CMK (cell line): Measurements from ENCODE around the gene PFKL.

Experiments used
- DNase-seq: peaks from one replicate; pipeline ENCODE4 v3.0.0-alpha.2; 2010; ENCODE audit warnings: low read depth

PFKL gene

GRCh38 chr21:44313451-44313850 is 13.6 kb downstream of the PFKL start:
- no peak for DNase-seq

- DNase-seq: no peak
These were observed 14.3 kb downstream of the PFKL start for GRCh38 chr21:44314128-44314527.

DNA sequence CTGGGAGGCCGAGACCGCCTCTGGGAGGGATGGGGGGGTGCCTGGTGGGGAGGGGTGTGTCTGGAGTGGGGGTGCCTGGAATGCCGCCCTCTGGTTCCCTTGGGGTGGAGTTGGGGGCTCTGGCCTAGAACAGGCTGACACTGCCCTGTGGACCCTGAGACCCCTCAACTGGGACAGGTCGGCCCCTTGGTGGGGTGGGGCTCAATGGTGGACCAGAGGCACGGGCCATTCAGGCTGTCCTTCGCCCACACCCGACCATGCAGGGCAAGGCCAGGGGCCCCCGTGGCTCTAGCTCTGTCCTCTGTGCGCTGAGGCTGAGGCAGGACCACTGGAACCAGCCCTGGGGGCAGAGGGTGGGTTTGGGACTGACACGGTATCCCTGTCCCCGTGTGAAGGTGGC is 14.7 kb downstream of the PFKL start:
- no peak for DNase-seq

GRCh38 chr21:44315691-44316203 is 15.9 kb downstream of the PFKL start:
- DNase-seq: no peak

DNA sequence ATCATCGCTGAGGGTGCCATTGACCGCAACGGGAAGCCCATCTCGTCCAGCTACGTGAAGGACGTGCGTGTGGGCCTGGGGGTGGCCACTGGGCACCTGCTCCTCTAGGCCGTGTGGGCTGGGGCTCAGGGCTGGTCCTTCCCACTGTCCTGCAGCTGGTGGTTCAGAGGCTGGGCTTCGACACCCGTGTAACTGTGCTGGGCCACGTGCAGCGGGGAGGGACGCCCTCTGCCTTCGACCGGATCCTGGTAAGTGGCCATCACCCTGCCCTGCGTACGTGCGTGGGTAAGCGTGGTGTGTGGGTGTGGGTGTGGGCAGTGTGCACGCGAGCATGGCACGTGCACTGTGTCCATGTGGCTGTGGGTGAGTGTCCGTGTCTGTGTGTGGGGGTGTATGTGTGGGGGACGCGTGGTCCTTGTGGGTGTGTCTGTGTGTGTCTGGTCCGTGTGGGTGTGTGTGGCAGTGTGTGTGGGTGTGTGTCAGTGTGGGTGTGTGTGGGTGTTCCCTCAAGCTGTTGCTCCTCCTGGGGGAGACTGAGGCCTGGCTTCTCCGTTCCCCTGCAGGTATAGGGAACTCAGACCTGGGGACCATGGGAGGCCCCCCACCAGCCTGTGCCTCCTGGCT is 16.5 kb downstream of the PFKL start:
- DNase-seq: no peak

DNA sequence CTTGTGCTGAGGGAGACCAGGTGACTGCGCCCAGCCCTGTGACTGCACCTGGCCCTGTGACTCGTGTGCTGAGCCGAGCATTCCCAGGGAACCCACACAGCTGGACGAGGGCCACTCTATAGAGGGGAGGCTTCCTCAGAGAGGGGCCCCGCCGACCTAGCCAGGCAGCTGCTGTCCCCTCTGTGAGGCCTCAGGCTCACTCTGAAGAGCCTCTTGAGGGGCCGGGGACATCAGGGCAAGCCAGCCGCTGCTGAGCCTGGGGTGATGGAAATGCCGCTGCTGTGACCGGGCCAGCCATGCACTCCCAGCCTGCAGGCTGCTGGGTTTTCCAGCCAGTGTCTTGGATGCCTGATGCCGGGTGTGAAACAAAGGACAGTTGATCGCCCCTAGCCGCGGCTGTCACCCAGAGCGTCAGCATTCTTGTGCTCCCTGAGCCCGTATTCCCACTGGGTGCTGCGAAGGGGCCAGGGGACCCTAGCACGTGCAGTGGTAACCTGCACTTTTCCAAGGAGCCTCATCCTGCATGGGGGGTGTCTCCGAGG is 17.5 kb downstream of the PFKL start:
- DNase-seq: no peak

- no peak for DNase-seq
These were observed 18.0 kb downstream of the PFKL start for GRCh38 chr21:44317871-44318270.

- no peak for DNase-seq
These were observed 18.8 kb downstream of the PFKL start for GRCh38 chr21:44318489-44319285.

DNA sequence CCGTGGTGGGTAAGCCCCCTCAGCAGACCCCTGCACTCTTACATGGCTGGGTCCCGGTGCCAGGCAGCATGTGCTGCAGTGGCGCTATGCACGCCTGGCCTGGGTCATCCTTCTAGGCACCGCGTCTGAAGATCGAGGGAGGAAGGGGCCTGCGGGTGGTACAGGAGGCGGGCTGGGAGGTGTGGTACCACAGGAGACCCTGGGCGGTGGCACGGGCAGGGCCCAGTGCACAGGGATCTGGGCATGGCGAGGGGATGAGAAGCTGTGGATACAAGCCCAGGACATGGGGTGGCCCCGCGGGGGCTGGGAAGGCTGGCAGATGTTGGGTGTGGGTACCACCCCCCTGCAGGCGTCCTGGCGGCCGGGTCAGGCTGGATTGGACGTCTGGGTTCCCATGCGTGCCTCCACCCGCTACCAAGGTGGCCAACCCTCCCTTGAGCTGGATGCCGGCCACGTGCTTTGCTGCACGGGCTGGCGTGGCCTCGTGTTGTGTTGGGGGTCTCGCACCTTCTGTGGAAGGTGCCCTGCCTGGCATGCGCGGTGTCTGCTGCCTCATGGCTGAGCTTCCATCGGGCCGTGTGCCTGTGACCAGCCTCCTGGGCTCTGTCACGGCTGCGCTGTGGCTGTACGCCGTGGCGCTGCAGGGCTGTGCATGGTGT is 19.7 kb downstream of the PFKL start:
- no peak for DNase-seq

DNA sequence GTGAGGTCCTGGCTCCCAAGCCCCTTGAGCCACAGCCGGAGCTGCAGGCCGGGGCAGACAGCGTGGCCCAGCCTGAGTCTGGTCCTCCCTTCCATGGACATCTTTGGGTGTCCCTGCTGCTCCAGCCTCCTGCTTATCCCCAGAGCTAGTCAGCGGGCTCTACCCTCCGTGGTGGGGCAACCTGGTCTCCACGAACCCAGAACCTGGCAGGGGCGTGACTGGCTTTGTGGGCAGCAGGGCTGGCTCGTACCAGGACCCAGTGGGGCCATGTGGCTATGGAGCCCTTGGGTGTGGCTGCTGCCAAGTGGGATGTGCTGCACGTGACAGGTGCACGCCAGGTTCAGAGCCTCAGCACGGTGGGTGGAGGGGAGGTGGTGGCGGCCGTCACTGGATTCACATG is 21.0 kb downstream of the PFKL start:
- DNase-seq: no peak

DNA sequence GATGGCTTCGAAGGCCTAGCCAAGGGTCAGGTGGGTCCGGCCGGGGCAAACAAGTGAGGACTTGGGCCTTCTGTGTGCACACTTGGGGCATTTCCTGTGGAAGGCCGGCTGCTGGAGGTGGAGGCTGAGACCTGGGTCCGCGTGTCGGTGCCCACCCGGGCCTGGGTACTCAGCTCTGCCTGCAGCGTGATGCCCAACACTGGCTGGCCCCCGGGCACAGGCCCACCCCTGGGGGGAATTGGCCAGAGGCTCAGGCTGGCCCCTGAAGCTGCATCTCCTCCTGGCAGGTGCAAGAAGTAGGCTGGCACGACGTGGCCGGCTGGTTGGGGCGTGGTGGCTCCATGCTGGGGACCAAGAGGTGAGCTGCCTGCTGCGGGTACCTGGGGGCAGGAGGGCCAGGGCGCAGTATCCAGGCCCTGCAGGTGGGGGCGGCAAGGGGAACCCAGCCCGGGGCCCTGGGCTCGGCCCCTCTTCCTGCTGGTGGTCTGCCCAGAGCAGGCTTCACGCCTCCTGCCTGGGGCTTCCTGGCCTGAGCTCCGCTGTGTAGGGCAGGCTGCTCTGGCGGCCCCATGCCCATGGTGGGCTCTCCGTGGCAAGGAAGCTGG is 22.1 kb downstream of the PFKL start:
- DNase-seq: no peak

- DNase-seq: no peak
These were observed 22.9 kb downstream of the PFKL start for GRCh38 chr21:44322621-44323325.

- no peak for DNase-seq
These were observed 23.7 kb downstream of the PFKL start for GRCh38 chr21:44323591-44323990.

- no peak for DNase-seq
These were observed 24.4 kb downstream of the PFKL start for GRCh38 chr21:44324106-44324853.

GRCh38 chr21:44324854-44325107 is 24.9 kb downstream of the PFKL start:
- no peak for DNase-seq

- DNase-seq: no peak
These were observed 25.8 kb downstream of the PFKL start for GRCh38 chr21:44325386-44326271.

DNA sequence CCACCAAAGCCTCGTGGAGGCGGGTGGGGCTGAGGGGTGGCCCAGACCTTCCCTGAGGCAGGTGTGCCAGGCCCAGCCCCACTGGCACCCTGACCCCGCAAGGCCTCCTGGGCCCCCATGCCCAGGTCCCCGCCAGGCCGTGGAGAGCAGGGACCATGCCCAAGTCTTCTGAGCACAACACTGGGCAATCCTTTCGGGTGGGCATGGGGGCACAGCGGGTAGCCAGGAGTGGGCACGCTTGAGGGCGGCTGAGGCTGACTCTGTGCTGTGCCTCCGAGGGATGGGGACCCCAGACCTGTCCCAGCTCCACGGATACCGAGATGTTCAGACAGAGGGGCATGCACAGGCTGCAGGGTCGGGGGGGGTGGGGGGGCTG is 26.4 kb downstream of the PFKL start:
- no peak for DNase-seq

- DNase-seq: no peak
These were observed 27.1 kb downstream of the PFKL start for GRCh38 chr21:44326716-44327602.

DNA sequence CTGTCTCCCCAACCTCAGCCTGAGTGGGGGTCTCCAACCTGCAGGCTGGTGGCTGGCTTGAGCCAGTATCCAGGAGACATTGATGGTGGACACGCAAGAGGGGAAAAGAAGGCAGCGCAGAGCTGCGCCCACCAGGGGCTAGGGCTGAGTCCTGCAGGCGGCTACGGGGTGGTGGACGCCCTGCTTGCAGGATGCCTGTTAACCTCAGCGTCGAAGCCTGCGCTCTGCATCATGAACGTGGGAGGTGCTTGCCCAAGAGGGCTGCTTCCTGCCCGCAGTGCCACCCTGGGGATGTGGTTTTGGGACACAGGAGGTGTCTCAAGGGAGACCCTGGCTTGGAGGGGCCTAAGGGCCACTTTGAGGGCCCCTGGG is 27.7 kb downstream of the PFKL start:
- no peak for DNase-seq
